Epithelial cell of esophagus (primary cell): ENCODE data around the gene MLIP.

Experiments used
- DNase-seq: peaks from one replicate; pipeline ENCODE4 v3.0.0; 2010; ENCODE audit warnings: low read depth
- H3K4me3 ChIP-seq: 2 replicates; pipeline ENCODE4 v1.5.1; 2011; ENCODE audit warnings: mild to moderate bottlenecking, low read length, control low read depth
- CTCF ChIP-seq: IDR thresholded peaks from 2 replicates; pipeline ENCODE4 v1.5.1; 2011; ENCODE audit warnings: low read depth, mild to moderate bottlenecking, low read length, control low read depth, inconsistent platforms; ENCODE audit not compliant: insufficient read depth; ENCODE audit errors: missing control alignments

Gene MLIP

GRCh38 chr6:54310377-54311152, 199.3 kb downstream of the MLIP start:
- TF ChIP-seq CTCF, result no peak
- DNase-seq, result no peak

GRCh38 chr6:54315656-54316055, 204.4 kb downstream of the MLIP start:
- no peak overlapping the region for H3K4me3 ChIP-seq
- TF ChIP-seq CTCF, result no peak

More at GRCh38 chr6:54310377-54311152, 199.3 kb downstream of the MLIP start:
- H3K4me3 ChIP-seq, result no peak overlapping the region

More at GRCh38 chr6:54315656-54316055, 204.4 kb downstream of the MLIP start:
- peak; percentile 66 for DNase-seq
